Right atrium auricular region (tissue), 2 donors: ENCODE results near the gene MARK3. TPM values are rescaled to one million over a fixed set of nuclear protein-coding genes. Genes with fewer than 3 reads are reported as not detected.

Experiments
- DNase-seq: peaks from one replicate; pipeline ENCODE4 v3.0.0-alpha.2; 2019; ENCODE audit warnings: low spot score
- H3K27ac ChIP-seq, 2 donors: fragments of 200-600 bp; sonication (generic); 1 replicate in 1 of 2; 2 replicates in 1 of 2; pipeline ENCODE4 v1.5.1; 2016 to 2019
- H3K27me3 ChIP-seq, 2 donors: fragments of 200-600 bp; sonication (generic); one replicate each; pipeline versions ENCODE4 v1.5.1 to v1.6.0; 2017 to 2019
- H3K36me3 ChIP-seq: fragments of 200-600 bp; sonication (generic); one replicate; pipeline ENCODE4 v1.5.1; 2016
- H3K4me1 ChIP-seq, 2 donors: fragments of 200-600 bp; sonication (generic); one replicate each; pipeline versions ENCODE4 v1.5.1 to v1.6.0; 2017 to 2019
- H3K4me3 ChIP-seq, 2 donors: fragments of 200-600 bp; sonication (generic); 1 replicate in 1 of 2; 2 replicates in 1 of 2; pipeline ENCODE4 v1.5.1; 2017 to 2019; ENCODE audit warnings: mild to moderate bottlenecking in 1 of 2, moderate library complexity in 1 of 2
- H3K9me3 ChIP-seq, 2 donors: fragments of 200-600 bp; sonication (generic); one replicate each; pipeline ENCODE4 v1.5.1; 2019
- CTCF ChIP-seq, 2 donors: fragments of 200-600 bp; sonication (generic); IDR thresholded peaks; one replicate each; pipeline ENCODE4 v1.5.1; 2019; ENCODE audit warnings: antibody characterized with exemption in 2 of 2
- total RNA-seq, 2 donors: library from RNA; depleted of rRNA; stranded (reverse); fragments of >200 nt; gene quantifications; one replicate each; pipeline ENCODE4 v1.1.0, GENCODE V29; 2016

Gene MARK3
- total RNA-seq, 2 donors from 2014 or later, result 71.7 to 74.2 TPM

DNA sequence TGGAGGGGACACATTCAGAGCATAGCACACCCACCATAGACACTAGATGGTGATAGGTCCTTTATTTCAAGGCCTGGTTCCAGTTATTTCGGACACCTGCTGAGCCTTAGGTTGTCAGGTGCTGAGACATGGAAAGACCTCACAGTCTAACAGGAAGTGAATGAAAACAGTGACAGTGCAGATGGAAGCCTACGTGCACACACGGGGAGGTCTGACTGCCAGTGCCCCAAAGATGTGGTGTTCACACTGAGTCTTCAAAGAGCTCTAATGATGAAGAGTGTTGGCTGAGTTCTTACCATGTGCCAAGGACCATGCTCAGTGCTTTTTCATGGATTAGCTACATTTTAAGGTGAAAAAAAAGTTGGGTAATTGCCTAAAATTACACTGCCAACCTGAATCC is 90.8 kb downstream of the MARK3 start:
- peaks cover 72% of the 10 kb centered on the region for H3K36me3 ChIP-seq
- DNase-seq, result no peak
- no peaks in the 10 kb centered on the region for H3K9me3 ChIP-seq
- TF ChIP-seq CTCF (IDR thresholded peaks at IDR 0.05), result no peak
- no peak overlapping the region for H3K27ac ChIP-seq
- no peaks in the 10 kb centered on the region for H3K4me1 ChIP-seq
- H3K27me3 ChIP-seq, result no peaks in the 10 kb centered on the region
- H3K4me3 ChIP-seq, result no peak overlapping the region

GRCh38 chr14:103476631-103477030 is 91.4 kb downstream of the MARK3 start:
- Histone ChIP-seq H3K27me3 (no peaks in the 10 kb centered on the region), H3K27ac (no peak overlapping the region), H3K36me3 (peaks cover 71% of the 10 kb centered on the region), H3K4me1 (no peaks in the 10 kb centered on the region), H3K9me3 (no peaks in the 10 kb centered on the region), H3K4me3 (no peak overlapping the region)
- TF ChIP-seq CTCF (IDR thresholded peaks at IDR 0.05), result no peak
- DNase-seq, result no peak

DNA sequence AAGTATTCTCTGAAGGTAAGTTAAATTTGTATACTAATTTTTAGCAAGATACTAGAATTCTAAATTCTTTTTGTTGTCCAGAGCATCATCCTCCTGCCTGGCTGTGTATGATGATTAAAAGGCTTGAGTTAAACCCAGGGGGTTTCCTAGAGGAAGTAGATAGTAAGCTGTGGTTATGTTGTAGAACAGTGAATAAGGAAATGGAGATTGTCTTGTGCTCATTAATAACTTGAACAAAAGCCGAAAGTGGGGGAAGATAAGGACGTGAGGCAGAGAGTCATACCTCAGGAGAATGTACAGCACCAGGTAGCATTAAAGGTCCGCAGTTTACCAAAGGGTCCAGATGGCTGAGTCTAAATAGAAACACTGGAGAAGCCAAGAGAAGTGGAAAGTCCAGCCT is 95.4 kb downstream of the MARK3 start:
- H3K27me3 ChIP-seq, result no peaks in the 10 kb centered on the region
- H3K9me3 ChIP-seq, result no peaks in the 10 kb centered on the region
- H3K36me3 ChIP-seq, result peaks cover 80% of the 10 kb centered on the region
- H3K27ac ChIP-seq, result no peak overlapping the region
- no peak for DNase-seq
- TF ChIP-seq CTCF (IDR thresholded peaks at IDR 0.05), result no peak
- H3K4me3 ChIP-seq, result no peak overlapping the region
- no peaks in the 10 kb centered on the region for H3K4me1 ChIP-seq

- Histone ChIP-seq H3K36me3 (peaks cover 71% of the 10 kb centered on the region), H3K4me3 (no peak overlapping the region), H3K27me3 (no peaks in the 10 kb centered on the region), H3K4me1 (no peaks in the 10 kb centered on the region), H3K27ac (no peak overlapping the region), H3K9me3 (no peaks in the 10 kb centered on the region)
- DNase-seq, result no peak
- no peak for TF ChIP-seq CTCF (IDR thresholded peaks at IDR 0.05)
Measured at GRCh38 chr14:103483600-103483999, 98.4 kb downstream of the MARK3 start.

GRCh38 chr14:103485504-103485903 is 100.3 kb downstream of the MARK3 start:
- Histone ChIP-seq H3K27me3 (no peaks in the 10 kb centered on the region), H3K9me3 (no peaks in the 10 kb centered on the region), H3K36me3 (peaks cover 72% of the 10 kb centered on the region), H3K4me3 (no peak overlapping the region), H3K27ac (no peak overlapping the region), H3K4me1 (no peaks in the 10 kb centered on the region)
- no peak for DNase-seq
- TF ChIP-seq CTCF (IDR thresholded peaks at IDR 0.05), result no peak

DNA sequence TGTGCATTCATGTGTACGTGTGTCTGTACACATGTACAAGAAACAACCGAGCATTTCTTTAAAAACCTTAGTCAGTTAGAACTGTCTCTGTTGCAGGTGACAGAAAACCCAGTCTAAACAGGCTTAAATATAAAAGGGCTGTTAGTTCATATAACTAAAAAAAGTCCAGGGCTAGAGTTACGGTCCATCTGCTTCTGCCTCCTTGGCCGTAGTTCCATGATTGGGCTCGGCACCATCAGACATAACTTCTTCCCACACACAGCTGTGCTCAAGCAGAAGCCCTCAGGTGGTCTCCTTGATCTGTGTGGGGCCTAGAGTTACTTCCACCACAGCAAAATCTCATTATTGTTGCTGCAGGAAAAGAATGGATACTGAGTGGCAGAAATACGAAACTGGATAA is 102.9 kb downstream of the MARK3 start:
- H3K4me3 ChIP-seq, result no peak overlapping the region
- peaks cover 72% of the 10 kb centered on the region for H3K36me3 ChIP-seq
- H3K27ac ChIP-seq, result no peak overlapping the region
- H3K27me3 ChIP-seq, result no peaks in the 10 kb centered on the region
- TF ChIP-seq CTCF (IDR thresholded peaks at IDR 0.05), result no peak
- H3K4me1 ChIP-seq, result no peaks in the 10 kb centered on the region
- H3K9me3 ChIP-seq, result no peaks in the 10 kb centered on the region
- peak; percentile 5 for DNase-seq
